Esophagus squamous epithelium (tissue), 4 donors: ENCODE results near the gene DDX46.

Experiments
- POLR2A ChIP-seq, 4 donors: fragments of 450-650 bp; IDR thresholded peaks; one replicate each; pipeline ENCODE4 v1.6.1; 2017; ENCODE audit warnings: antibody characterized with exemption in 4 of 4, mild to moderate bottlenecking in 4 of 4, moderate library complexity in 3 of 4
- TF ChIP-seq, protein P1 (sequence below), 6 experiments: fragments of 450-650 bp in 4 of 6; fragments of 200-600 bp in 2 of 6; sonication (generic) in 2 of 6; IDR thresholded peaks; one replicate each; pipeline ENCODE4 v1.5.1; 2016 to 2019; ENCODE audit warnings: antibody characterized with exemption in 6 of 6, mild to moderate bottlenecking in 4 of 6, moderate library complexity in 4 of 6

DNA sequence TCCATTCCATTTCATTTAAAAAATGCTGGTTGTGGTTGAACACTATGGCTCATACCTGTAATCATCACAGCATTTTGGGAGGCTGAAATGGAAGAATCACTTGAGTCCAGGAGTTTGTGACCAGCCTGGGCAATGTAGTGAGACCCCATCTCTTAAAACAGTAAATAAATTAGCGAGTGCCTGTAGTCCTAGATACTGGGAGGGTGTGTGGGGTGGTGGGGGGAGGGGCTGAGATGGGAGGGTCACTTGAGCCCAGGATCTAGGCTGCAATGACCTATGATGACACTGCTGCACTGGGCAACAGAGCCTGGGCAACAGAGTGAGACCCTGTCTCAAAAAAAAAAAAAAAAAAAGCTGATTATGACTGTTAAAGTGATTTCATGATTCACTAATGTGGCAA, 29.1 kb downstream of the DDX46 start:
- TF ChIP-seq, protein P1, sequence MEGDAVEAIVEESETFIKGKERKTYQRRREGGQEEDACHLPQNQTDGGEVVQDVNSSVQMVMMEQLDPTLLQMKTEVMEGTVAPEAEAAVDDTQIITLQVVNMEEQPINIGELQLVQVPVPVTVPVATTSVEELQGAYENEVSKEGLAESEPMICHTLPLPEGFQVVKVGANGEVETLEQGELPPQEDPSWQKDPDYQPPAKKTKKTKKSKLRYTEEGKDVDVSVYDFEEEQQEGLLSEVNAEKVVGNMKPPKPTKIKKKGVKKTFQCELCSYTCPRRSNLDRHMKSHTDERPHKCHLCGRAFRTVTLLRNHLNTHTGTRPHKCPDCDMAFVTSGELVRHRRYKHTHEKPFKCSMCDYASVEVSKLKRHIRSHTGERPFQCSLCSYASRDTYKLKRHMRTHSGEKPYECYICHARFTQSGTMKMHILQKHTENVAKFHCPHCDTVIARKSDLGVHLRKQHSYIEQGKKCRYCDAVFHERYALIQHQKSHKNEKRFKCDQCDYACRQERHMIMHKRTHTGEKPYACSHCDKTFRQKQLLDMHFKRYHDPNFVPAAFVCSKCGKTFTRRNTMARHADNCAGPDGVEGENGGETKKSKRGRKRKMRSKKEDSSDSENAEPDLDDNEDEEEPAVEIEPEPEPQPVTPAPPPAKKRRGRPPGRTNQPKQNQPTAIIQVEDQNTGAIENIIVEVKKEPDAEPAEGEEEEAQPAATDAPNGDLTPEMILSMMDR (IDR thresholded peaks at IDR 0.05), result no peak
- no peak for TF ChIP-seq POLR2A (IDR thresholded peaks at IDR 0.05)
